HepG2 (cell line): Measurements from ENCODE around the gene GARIN5A. TPM values are rescaled to one million over a fixed set of nuclear protein-coding genes. Genes with fewer than 3 reads are reported as not detected.
A peak's percentile ranks its signal among the peaks of the same experiment; 100 is the strongest.

Experiments
- CHD2 ChIP-seq: IDR thresholded peaks from 2 replicates; pipeline ENCODE4 v1.6.1; 2011; ENCODE audit warnings: low read depth, low read length, improper control_type of control experiment
- FOXO1 ChIP-seq: sonication (generic); formaldehyde crosslinking; IDR thresholded peaks from 2 replicates; pipeline ENCODE4 v1.4.0; 2020; ENCODE audit warnings: missing genetic modification reagents
- HOXA5 ChIP-seq: sonication (generic); formaldehyde crosslinking; IDR thresholded peaks from 2 replicates; pipeline ENCODE4 v1.4.0; 2020; ENCODE audit warnings: missing genetic modification reagents
- IRF2 ChIP-seq: IDR thresholded peaks from 2 replicates; pipeline ENCODE4 v1.6.1; 2018; ENCODE audit warnings: missing genetic modification reagents, missing compliant biosample characterization
- JUN ChIP-seq: sonication (generic); formaldehyde crosslinking; IDR thresholded peaks from 2 replicates; pipeline ENCODE4 v1.4.0; 2020; ENCODE audit warnings: mild to moderate bottlenecking, missing genetic modification reagents
- KAT8 ChIP-seq: IDR thresholded peaks from 2 replicates; pipeline ENCODE4 v1.6.1; 2016; ENCODE audit warnings: missing genetic modification reagents, missing compliant biosample characterization
- NFE2L1 ChIP-seq: sonication (generic); formaldehyde crosslinking; IDR thresholded peaks from 2 replicates; pipeline ENCODE4 v1.4.0; 2020; ENCODE audit warnings: missing genetic modification reagents, mild to moderate bottlenecking, borderline replicate concordance
- NONO ChIP-seq, 2 experiments: fragments of 450-650 bp in 1 of 2; sonication (generic) in 1 of 2; formaldehyde crosslinking in 1 of 2; IDR thresholded peaks in 1 of 2; conservative IDR thresholded peaks in 1 of 2; 2 replicates each; pipeline versions ENCODE4 v1.6.1 to v1.8.0; 2017 to 2022; ENCODE audit warnings: mild to moderate bottlenecking in 1 of 2, missing genetic modification reagents in 1 of 2, moderate library complexity in 1 of 2
- PAF1 ChIP-seq: IDR thresholded peaks from 2 replicates; pipeline ENCODE4 v1.6.1; 2016; ENCODE audit warnings: missing genetic modification reagents, missing compliant biosample characterization
- RBAK ChIP-seq: sonication (generic); formaldehyde crosslinking; IDR thresholded peaks from 2 replicates; pipeline ENCODE4 v1.5.1; 2020; ENCODE audit warnings: mild to moderate bottlenecking, missing genetic modification reagents
- RFX1 ChIP-seq: fragments of 450-650 bp; IDR thresholded peaks from 2 replicates; pipeline ENCODE4 v1.6.1; 2017
- RFXANK ChIP-seq: IDR thresholded peaks from 2 replicates; pipeline ENCODE4 v1.6.1; 2016
- SALL1 ChIP-seq: sonication (generic); formaldehyde crosslinking; IDR thresholded peaks from 2 replicates; pipeline ENCODE4 v1.8.0; 2022; ENCODE audit warnings: mild to moderate bottlenecking, missing genetic modification reagents
- SALL2 ChIP-seq: sonication (generic); formaldehyde crosslinking; IDR thresholded peaks from 2 replicates; pipeline ENCODE4 v1.8.1; 2023; ENCODE audit warnings: mild to moderate bottlenecking, missing genetic modification reagents, inconsistent platforms
- SP1 ChIP-seq, 2 experiments: fragments of 450-650 bp in 1 of 2; sonication (generic) in 1 of 2; formaldehyde crosslinking in 1 of 2; IDR thresholded peaks; 2 replicates each; pipeline versions ENCODE4 v1.4.0 to v1.6.1; 2016 to 2020; ENCODE audit warnings: missing genetic modification reagents in 1 of 2
- TFDP2 ChIP-seq: sonication (generic); formaldehyde crosslinking; IDR thresholded peaks from 2 replicates; pipeline ENCODE4 v1.4.0; 2020; ENCODE audit warnings: missing genetic modification reagents
- YEATS2 ChIP-seq: sonication (generic); formaldehyde crosslinking; IDR thresholded peaks from 2 replicates; pipeline ENCODE4 v1.4.0; 2020; ENCODE audit warnings: missing genetic modification reagents, borderline replicate concordance
- ZBED4 ChIP-seq: sonication (generic); formaldehyde crosslinking; IDR thresholded peaks from 2 replicates; pipeline ENCODE4 v1.4.0; 2020; ENCODE audit warnings: missing genetic modification reagents, borderline replicate concordance
- ZNF12 ChIP-seq: sonication (generic); formaldehyde crosslinking; IDR thresholded peaks from 2 replicates; pipeline ENCODE4 v1.5.0; 2020; ENCODE audit warnings: missing genetic modification reagents
- ZNF34 ChIP-seq: sonication (generic); formaldehyde crosslinking; IDR thresholded peaks from 2 replicates; pipeline ENCODE4 v1.4.0; 2020; ENCODE audit warnings: mild to moderate bottlenecking, missing genetic modification reagents, borderline replicate concordance
- ZNF609 ChIP-seq: sonication (generic); formaldehyde crosslinking; IDR thresholded peaks from 2 replicates; pipeline ENCODE4 v1.4.0; 2020; ENCODE audit warnings: mild to moderate bottlenecking, missing genetic modification reagents, borderline replicate concordance
- polyA plus RNA-seq, 8 experiments: library from polyadenylated mRNA; depleted of rRNA in 3 of 8; stranded (reverse) in 7 of 8; unstranded in 1 of 8; fragments of >200 nt; fragmentation: Illumina TruSeq in 4 of 8; extraction: Trizol in 4 of 8; gene quantifications; 2 replicates each; pipeline versions ENCODE4 v1.2.1 to v1.2.3, GENCODE V29; 2011 to 2016; ENCODE audit warnings: low read depth in 4 of 8, missing spikeins in 1 of 8, mixed read lengths in 1 of 8; ENCODE audit not compliant: insufficient read depth in 1 of 8
- total RNA-seq, 5 experiments: library from RNA; depleted of rRNA; stranded (reverse); fragments of >200 nt; fragmentation: Illumina TruSeq; extraction: Trizol; gene quantifications; 2 replicates each; pipeline ENCODE4 v1.2.3, GENCODE V29; 2016; ENCODE audit warnings: low read depth in 1 of 5

The GARIN5A gene
- total and polyA plus RNA-seq, 2 of the 13 experiments (the other 11 are each of a cell fraction or from before 2014, with no cell fraction given) = not detected

- TF ChIP-seq TFDP2 (CRISPR knock-in tag) (0 out of 2 replicates have a peak, but pooled peaks have one; percentile 26), ZBED4 (CRISPR knock-in tag) (no peak), PAF1 (CRISPR knock-in tag) (no peak), ZNF609 (CRISPR knock-in tag) (no peak), NFE2L1 (CRISPR knock-in tag) (no peak), ZNF12 (no peak), RFX1 (no peak; the same call in 1 of the 2 replicates), SP1 (IDR thresholded peaks at IDR 0.05) (no peak), SP1 (CRISPR knock-in tag; IDR thresholded peaks at IDR 0.05) (0 out of 2 replicates have a peak, but pooled peaks have one; percentile 30), HOXA5 (CRISPR knock-in tag) (no peak), SALL2 (no peak), NONO (IDR thresholded peaks at IDR 0.05) (no peak), NONO (CRISPR knock-in tag; conservative IDR thresholded peaks at IDR 0.05) (peak; percentile 65; the same call in 1 of the 2 replicates), JUN (CRISPR knock-in tag) (no peak), RBAK (CRISPR knock-in tag) (no peak), SALL1 (peak; percentile 38), KAT8 (CRISPR knock-in tag) (peak; percentile 73), FOXO1 (no peak), IRF2 (CRISPR knock-in tag) (0 out of 2 replicates have a peak, but pooled peaks have one; percentile 20), CHD2 (peak; percentile 93), RFXANK (CRISPR knock-in tag) (no peak), YEATS2 (CRISPR knock-in tag) (peak; percentile 57; the same call in 1 of the 2 replicates), ZNF34 (CRISPR knock-in tag) (no peak)
Observed at GRCh38 chr19:50511069-50511822, 34.6 kb upstream of the GARIN5A start, which contains the start of gene JOSD2 (continued).
